Keratinocyte (primary cell): ENCODE data around the gene MASP2. TPM values are rescaled to one million over a fixed set of nuclear protein-coding genes. Genes with fewer than 3 reads are reported as not detected.
"Not testable (repeated sequence)": the region's sequence is repeated elsewhere in the genome, so short reads cannot be mapped to it uniquely, and the experiment has no call there.

Experiments
- DNase-seq: peaks from one replicate; pipeline ENCODE4 v3.0.0-alpha.2; 2011; ENCODE audit warnings: low read depth, missing footprints, low spot score
- FAIRE-seq: peaks from 2 replicates; lab custom pipeline; 2011; peaks lifted over from hg19 to GRCh38; lab: Jason Lieb, UNC
- H2AFZ ChIP-seq: 2 replicates; pipeline ENCODE4 v1.6.0; 2012; ENCODE audit warnings: low read length, control low read depth, inconsistent platforms; ENCODE audit not compliant: control insufficient read depth
- H3K27ac ChIP-seq: 2 replicates; pipeline ENCODE4 v1.5.1; 2011; ENCODE audit warnings: low read length; ENCODE audit not compliant: control insufficient read depth, insufficient read depth
- H3K27me3 ChIP-seq: 3 replicates; pipeline ENCODE4 v1.6.0; 2011; ENCODE audit warnings: low read length; ENCODE audit not compliant: control insufficient read depth, insufficient read depth; ENCODE audit errors: extremely low read depth
- H3K36me3 ChIP-seq, 2 experiments: 2 replicates in 1 of 2; 3 replicates in 1 of 2; pipeline ENCODE4 v1.5.1; 2011; ENCODE audit warnings: low read length in 2 of 2, mild to moderate bottlenecking in 1 of 2; ENCODE audit not compliant: control insufficient read depth in 2 of 2, insufficient read depth in 2 of 2; ENCODE audit errors: extremely low read depth in 1 of 2
- H3K4me1 ChIP-seq: 3 replicates; pipeline ENCODE4 v1.5.1; 2011; ENCODE audit warnings: low read length; ENCODE audit not compliant: control insufficient read depth, insufficient read depth; ENCODE audit errors: extremely low read depth
- H3K4me2 ChIP-seq: 3 replicates; pipeline ENCODE4 v1.6.0; 2011; ENCODE audit warnings: low read depth, low read length; ENCODE audit not compliant: control insufficient read depth, insufficient read depth; ENCODE audit errors: extremely low read depth
- H3K4me3 ChIP-seq, 3 experiments: fragments of 200-600 bp in 1 of 3; sonication (generic) in 1 of 3; 2 replicates in 2 of 3; 3 replicates in 1 of 3; pipeline ENCODE4 v1.5.1; 2011 to 2016; ENCODE audit warnings: low read length in 3 of 3, mild to moderate bottlenecking in 3 of 3, control low read depth in 2 of 3, inconsistent platforms in 1 of 3, low read depth in 1 of 3, mixed read lengths in 1 of 3, mixed run types in 1 of 3, moderate library complexity in 1 of 3; ENCODE audit not compliant: control insufficient read depth in 2 of 3, insufficient read depth in 2 of 3; ENCODE audit errors: extremely low read depth in 1 of 3
- H3K79me2 ChIP-seq: 2 replicates; pipeline ENCODE4 v1.6.0; 2012; ENCODE audit warnings: low read length; ENCODE audit not compliant: control insufficient read depth, insufficient read depth
- H3K9ac ChIP-seq: 3 replicates; pipeline ENCODE4 v1.6.0; 2011; ENCODE audit warnings: low read length; ENCODE audit not compliant: control insufficient read depth, insufficient read depth; ENCODE audit errors: extremely low read depth
- H3K9me1 ChIP-seq: 3 replicates; pipeline ENCODE4 v1.6.0; 2011; ENCODE audit warnings: low read length; ENCODE audit not compliant: control insufficient read depth, insufficient read depth; ENCODE audit errors: extremely low read depth
- H3K9me3 ChIP-seq: 2 replicates; pipeline ENCODE4 v1.5.1; 2012; ENCODE audit warnings: low read depth, low read length; ENCODE audit not compliant: control insufficient read depth
- H4K20me1 ChIP-seq: 3 replicates; pipeline ENCODE4 v1.6.0; 2011; ENCODE audit warnings: low read length; ENCODE audit not compliant: control insufficient read depth, insufficient read depth; ENCODE audit errors: extremely low read depth
- CTCF ChIP-seq, 3 experiments: IDR thresholded peaks in 1 of 3; conservative IDR thresholded peaks in 1 of 3; optimal IDR thresholded peaks in 1 of 3; 2 replicates in 2 of 3; 3 replicates in 1 of 3; pipeline versions ENCODE3 to v1.5.1; 2011; ENCODE audit warnings: low read length in 3 of 3, mild to moderate bottlenecking in 3 of 3, moderate library complexity in 2 of 3, control low read depth in 1 of 3, inconsistent platforms in 1 of 3; ENCODE audit not compliant: insufficient read depth in 2 of 3; ENCODE audit errors: extremely low read depth in 1 of 3
- EZH2 ChIP-seq: IDR thresholded peaks from one replicate; pipeline ENCODE4 v1.6.1; 2012; ENCODE audit warnings: inconsistent platforms, mild to moderate bottlenecking, low read length, moderate library complexity
- dilution Hi-C: fragments of 300-500 bp; cut with MboI; formaldehyde crosslinking; loops from one replicate; pipeline ENCODE4 v1.7.0; 2020; ENCODE audit warnings: low sequenced_read_pairs; ENCODE audit not compliant: extremely low pct_ligation_motif_present
- polyA plus RNA-seq, 5 experiments: library from polyadenylated mRNA; depleted of rRNA in 3 of 5; stranded (reverse) in 3 of 5; stranded (forward) in 1 of 5; unstranded in 1 of 5; fragments of >200 nt; gene quantifications; 1 replicate in 1 of 5; 2 replicates in 3 of 5; 3 replicates in 1 of 5; pipeline versions ENCODE4 v1.2.1 to v1.2.3, GENCODE V29; 2011 to 2012; ENCODE audit warnings: missing spikeins in 2 of 5, low read depth in 1 of 5, low replicate concordance in 1 of 5

Gene MASP2
- polyA plus RNA-seq, 1 donor (not counting 4 experiments of a cell fraction or from before 2014, with no cell fraction given) = 0.03 TPM

- H3K79me2 ChIP-seq = no peaks in the 10 kb centered on the region
- peaks cover 23 to 32% of the 10 kb centered on the region in 2 experiments for H3K36me3 ChIP-seq
- H3K27me3 ChIP-seq = no peaks in the 10 kb centered on the region
- no peaks in the 10 kb centered on the region for H3K9me3 ChIP-seq
- DNase-seq (no peak), FAIRE-seq (no peak)
- H3K9me1 ChIP-seq = no peaks in the 10 kb centered on the region
- H3K27ac ChIP-seq = no peak overlapping the region
- TF ChIP-seq EZH2 (no peak), CTCF (optimal IDR thresholded peaks at IDR 0.05 in 1 of 3, IDR thresholded peaks at IDR 0.05 in 1 of 3, conservative IDR thresholded peaks at IDR 0.05 in 1 of 3; ENCODE audit: extremely low read depth in 1 of 3, insufficient read depth in 2 of 3, low read length in 3 of 3) (no peak)
- H3K4me1 ChIP-seq = peaks cover 6% of the 10 kb centered on the region
- no peaks in the 10 kb centered on the region for H4K20me1 ChIP-seq
- H3K9ac ChIP-seq = no peak overlapping the region
- dilution Hi-C loops = no loop called here
- no peak overlapping the region for H3K4me2 ChIP-seq
- no peak overlapping the region for H3K4me3 ChIP-seq
- no peak overlapping the region for H2AFZ ChIP-seq
Measured at GRCh38 chr1:11080931-11081330, 33.9 kb upstream of the MASP2 start.

- Histone ChIP-seq H3K4me1 (peaks cover 6% of the 10 kb centered on the region), H2AFZ (no peak overlapping the region), H3K4me3 (no peak overlapping the region), H3K36me3 (peaks cover 40% of the 10 kb centered on the region in 2 experiments), H3K27me3 (no peaks in the 10 kb centered on the region), H3K79me2 (no peaks in the 10 kb centered on the region), H3K9ac (no peak overlapping the region), H3K9me3 (no peaks in the 10 kb centered on the region), H3K27ac (no peak overlapping the region), H3K9me1 (no peaks in the 10 kb centered on the region), H3K4me2 (no peak overlapping the region), H4K20me1 (no peaks in the 10 kb centered on the region)
- FAIRE-seq (no peak), DNase-seq (no peak)
- TF ChIP-seq EZH2 (no peak), CTCF (optimal IDR thresholded peaks at IDR 0.05 in 1 of 3, IDR thresholded peaks at IDR 0.05 in 1 of 3, conservative IDR thresholded peaks at IDR 0.05 in 1 of 3; ENCODE audit: extremely low read depth in 1 of 3, insufficient read depth in 2 of 3, low read length in 3 of 3) (no peak)
- dilution Hi-C loops = no loop called here
Measured at GRCh38 chr1:11078631-11079030, 31.6 kb upstream of the MASP2 start.

- H3K4me3 ChIP-seq, H4K20me1 ChIP-seq, H3K9ac ChIP-seq, DNase-seq, H3K79me2 ChIP-seq, H3K9me3 ChIP-seq, dilution Hi-C loops, H3K27ac ChIP-seq, H2AFZ ChIP-seq, H3K9me1 ChIP-seq, H3K4me1 ChIP-seq, H3K27me3 ChIP-seq, FAIRE-seq, H3K4me2 ChIP-seq: not testable (repeated sequence)
- peaks cover 50 to 58% of the 10 kb centered on the region in 2 experiments for H3K36me3 ChIP-seq
Measured at GRCh38 chr1:11073398-11073797, 26.4 kb upstream of the MASP2 start.
